Endothelial cell of umbilical vein (primary cell): ENCODE data around the gene TMEM19.

Experiments
- EZH2 ChIP-seq: IDR thresholded peaks from 2 replicates; pipeline ENCODE4 v1.6.1; 2012; ENCODE audit warnings: borderline replicate concordance, low read depth, mild to moderate bottlenecking, moderate library complexity, low read length, inconsistent platforms; ENCODE audit not compliant: severe bottlenecking
- JUN ChIP-seq: IDR thresholded peaks from 2 replicates; pipeline ENCODE4 v1.6.1; 2011; ENCODE audit warnings: borderline replicate concordance, low read depth; ENCODE audit not compliant: insufficient read length, insufficient read depth
- TF ChIP-seq, protein P1 (sequence below), 2 donors: IDR thresholded peaks; 1 replicate in 1 of 2; 2 replicates in 1 of 2; pipeline ENCODE4 v1.5.1; 2011; ENCODE audit warnings: low read length in 2 of 2, mild to moderate bottlenecking in 2 of 2, moderate library complexity in 2 of 2, control low read depth in 1 of 2, inconsistent platforms in 1 of 2, low read depth in 1 of 2; ENCODE audit not compliant: insufficient read depth in 1 of 2; ENCODE audit errors: extremely low read depth in 1 of 2

DNA sequence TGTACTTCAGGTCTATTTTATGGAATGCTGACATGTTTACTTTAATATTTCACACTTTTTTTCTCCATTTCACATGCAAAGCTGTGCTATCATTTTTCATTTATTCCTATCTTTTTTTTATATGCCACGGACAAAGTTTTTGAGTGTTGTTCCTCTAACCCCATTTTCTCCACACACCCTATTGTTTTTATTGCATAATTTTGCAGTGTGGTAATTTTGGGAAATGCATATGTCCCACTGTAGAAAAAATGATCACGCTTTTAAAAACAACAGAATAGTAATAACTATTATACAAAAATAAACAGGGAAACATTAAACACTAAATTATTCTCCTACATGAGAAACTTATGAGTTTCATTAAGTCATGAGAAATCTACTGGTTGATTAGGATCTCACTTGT lies 36.5 kb upstream of the TMEM19 start:
- no peak for TF ChIP-seq JUN
- TF ChIP-seq, protein P1, sequence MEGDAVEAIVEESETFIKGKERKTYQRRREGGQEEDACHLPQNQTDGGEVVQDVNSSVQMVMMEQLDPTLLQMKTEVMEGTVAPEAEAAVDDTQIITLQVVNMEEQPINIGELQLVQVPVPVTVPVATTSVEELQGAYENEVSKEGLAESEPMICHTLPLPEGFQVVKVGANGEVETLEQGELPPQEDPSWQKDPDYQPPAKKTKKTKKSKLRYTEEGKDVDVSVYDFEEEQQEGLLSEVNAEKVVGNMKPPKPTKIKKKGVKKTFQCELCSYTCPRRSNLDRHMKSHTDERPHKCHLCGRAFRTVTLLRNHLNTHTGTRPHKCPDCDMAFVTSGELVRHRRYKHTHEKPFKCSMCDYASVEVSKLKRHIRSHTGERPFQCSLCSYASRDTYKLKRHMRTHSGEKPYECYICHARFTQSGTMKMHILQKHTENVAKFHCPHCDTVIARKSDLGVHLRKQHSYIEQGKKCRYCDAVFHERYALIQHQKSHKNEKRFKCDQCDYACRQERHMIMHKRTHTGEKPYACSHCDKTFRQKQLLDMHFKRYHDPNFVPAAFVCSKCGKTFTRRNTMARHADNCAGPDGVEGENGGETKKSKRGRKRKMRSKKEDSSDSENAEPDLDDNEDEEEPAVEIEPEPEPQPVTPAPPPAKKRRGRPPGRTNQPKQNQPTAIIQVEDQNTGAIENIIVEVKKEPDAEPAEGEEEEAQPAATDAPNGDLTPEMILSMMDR (IDR thresholded peaks at IDR 0.05; ENCODE audit: extremely low read depth in 1 of 2, insufficient read depth in 1 of 2, low read depth in 1 of 2, low read length in 2 of 2), result no peak
- TF ChIP-seq EZH2, result no peak
